ENCODE data around the gene AHR. TPM values are rescaled to one million over a fixed set of nuclear protein-coding genes. Genes with fewer than 3 reads are reported as not detected.
"Not testable (repeated sequence)": the region's sequence is repeated elsewhere in the genome, so short reads cannot be mapped to it uniquely, and the experiment has no call there.

The AHR gene
- total RNA-seq, 1 donor from 2014 or later: 73.9 TPM

DNA sequence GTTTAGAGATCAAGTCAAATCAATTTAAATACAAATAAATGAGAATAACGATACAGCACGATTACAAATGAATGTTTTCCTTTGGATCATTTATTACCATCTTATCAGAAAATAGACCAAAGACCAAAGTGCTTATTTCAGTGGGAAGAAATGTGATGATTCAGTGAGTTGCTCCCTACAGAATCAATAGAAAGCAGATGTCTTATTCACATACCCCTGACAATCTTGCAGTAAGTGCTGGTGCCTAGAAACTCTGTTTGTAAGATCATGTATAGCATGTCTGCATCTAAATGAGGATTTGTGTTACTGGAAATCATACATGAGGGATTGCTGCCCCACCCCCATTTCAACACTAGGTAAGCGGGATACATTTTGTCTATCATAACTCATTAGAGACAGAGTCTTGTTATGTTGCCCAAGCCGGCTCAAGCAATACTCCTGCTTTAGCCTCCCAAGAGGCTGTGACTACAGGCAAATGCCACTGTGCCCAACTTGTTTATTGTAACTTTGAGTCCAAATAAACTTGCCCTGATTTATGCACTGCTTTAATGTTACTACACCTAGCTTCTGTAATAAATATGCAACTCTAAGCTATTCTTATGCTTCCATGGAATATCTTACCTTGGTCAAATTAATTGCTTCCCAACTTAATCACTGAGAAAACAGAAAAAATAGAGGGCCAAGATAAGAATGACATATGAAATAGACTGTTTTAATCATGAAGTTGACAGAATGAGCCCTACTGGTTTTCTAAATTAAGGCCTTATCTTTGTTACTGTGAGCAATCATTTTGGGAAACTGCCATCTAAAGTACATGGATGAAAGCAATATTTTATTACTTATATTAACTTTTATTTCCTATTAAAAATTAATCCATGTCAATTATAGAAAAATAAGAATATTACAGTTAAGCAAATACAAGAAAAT is 82.5 kb downstream of the AHR start:
- no peak overlapping the region for H3K27ac Mint-ChIP-seq (ENCODE audit: unreplicated experiment)
- TF ChIP-seq, protein P1, sequence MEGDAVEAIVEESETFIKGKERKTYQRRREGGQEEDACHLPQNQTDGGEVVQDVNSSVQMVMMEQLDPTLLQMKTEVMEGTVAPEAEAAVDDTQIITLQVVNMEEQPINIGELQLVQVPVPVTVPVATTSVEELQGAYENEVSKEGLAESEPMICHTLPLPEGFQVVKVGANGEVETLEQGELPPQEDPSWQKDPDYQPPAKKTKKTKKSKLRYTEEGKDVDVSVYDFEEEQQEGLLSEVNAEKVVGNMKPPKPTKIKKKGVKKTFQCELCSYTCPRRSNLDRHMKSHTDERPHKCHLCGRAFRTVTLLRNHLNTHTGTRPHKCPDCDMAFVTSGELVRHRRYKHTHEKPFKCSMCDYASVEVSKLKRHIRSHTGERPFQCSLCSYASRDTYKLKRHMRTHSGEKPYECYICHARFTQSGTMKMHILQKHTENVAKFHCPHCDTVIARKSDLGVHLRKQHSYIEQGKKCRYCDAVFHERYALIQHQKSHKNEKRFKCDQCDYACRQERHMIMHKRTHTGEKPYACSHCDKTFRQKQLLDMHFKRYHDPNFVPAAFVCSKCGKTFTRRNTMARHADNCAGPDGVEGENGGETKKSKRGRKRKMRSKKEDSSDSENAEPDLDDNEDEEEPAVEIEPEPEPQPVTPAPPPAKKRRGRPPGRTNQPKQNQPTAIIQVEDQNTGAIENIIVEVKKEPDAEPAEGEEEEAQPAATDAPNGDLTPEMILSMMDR (IDR thresholded peaks at IDR 0.05; ENCODE audit: unreplicated experiment): no peak
- no peaks in the 10 kb centered on the region for H3K36me3 Mint-ChIP-seq (ENCODE audit: low read depth, unreplicated experiment)
- H3K9me3 Mint-ChIP-seq (ENCODE audit: unreplicated experiment): no peaks in the 10 kb centered on the region
- H3K4me3 Mint-ChIP-seq (ENCODE audit: unreplicated experiment): no peak overlapping the region
- H3K4me1 Mint-ChIP-seq (ENCODE audit: unreplicated experiment): no peaks in the 10 kb centered on the region
- no peaks in the 10 kb centered on the region for H3K27me3 Mint-ChIP-seq (ENCODE audit: unreplicated experiment)
- no peak for DNase-seq (ENCODE audit: low spot score)

DNA sequence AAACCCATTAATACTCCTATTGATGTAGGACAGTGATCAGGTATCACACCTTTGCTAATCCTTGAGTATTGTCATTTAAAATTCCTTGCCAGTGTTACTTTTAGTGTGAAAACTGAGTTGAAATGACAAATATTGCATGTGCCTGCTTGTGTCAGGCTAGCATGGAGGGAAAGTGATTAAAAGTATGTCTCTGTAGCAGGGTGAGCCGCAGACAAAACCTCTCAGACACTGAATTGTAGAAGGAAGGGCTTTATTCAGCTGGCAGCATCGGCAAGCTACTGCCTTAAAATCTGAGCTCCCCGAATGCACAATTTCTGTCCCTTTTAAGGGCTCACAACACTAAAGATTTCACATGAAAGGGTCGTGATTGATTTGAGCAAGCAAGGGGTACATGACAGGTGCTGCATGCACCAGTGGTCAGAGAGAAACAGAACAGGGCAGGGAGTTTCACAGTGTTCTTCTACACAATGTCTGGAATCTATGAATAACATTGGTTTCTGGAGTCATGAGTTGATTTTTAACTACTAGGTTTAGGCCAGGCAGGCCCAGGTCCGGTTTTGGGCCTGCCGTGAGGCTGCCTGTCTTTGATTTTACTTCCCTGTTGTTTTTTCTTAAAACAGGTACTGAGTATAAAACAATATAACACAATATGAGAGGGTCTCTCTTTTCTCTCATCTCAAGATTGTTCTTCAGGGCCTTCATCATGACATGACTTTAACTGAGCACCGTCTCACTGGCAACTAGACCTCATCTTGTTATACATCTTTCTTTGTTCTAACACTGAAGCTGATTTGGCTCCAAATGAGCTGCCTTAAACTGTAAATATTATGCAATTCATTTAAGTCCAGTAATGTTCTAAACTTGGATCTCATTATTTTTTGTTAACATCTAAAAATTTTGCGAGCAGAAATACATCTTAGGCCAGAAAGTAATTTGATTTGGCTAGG is 84.2 kb downstream of the AHR start:
- H3K4me3 Mint-ChIP-seq (ENCODE audit: unreplicated experiment); H3K9me3 Mint-ChIP-seq (ENCODE audit: unreplicated experiment); H3K27ac Mint-ChIP-seq (ENCODE audit: unreplicated experiment); H3K27me3 Mint-ChIP-seq (ENCODE audit: unreplicated experiment); H3K4me1 Mint-ChIP-seq (ENCODE audit: unreplicated experiment); H3K36me3 Mint-ChIP-seq (ENCODE audit: low read depth, unreplicated experiment); DNase-seq (ENCODE audit: low spot score): not testable (repeated sequence)

DNA sequence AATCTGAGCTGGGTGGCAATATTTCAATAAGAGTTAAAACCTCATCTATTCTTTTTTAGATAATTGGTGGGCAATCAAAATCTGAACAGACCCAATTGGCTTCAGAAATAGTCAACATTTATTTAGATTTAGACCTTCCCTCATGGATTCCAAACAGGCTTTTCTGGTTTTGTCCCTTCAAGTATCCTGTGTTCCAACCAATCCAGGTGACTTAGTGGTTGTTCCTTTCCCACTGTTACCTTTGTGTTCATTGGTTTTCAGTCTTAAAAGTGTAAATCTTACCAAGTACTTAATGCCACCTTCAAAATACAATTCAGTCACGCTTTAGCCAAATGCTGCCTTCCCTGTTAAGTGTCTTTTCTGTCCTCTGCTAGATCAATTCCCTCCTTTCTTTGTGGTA is 85.9 kb downstream of the AHR start:
- no peaks in the 10 kb centered on the region for H3K27me3 Mint-ChIP-seq (ENCODE audit: unreplicated experiment)
- H3K4me3 Mint-ChIP-seq (ENCODE audit: unreplicated experiment): no peak overlapping the region
- H3K4me1 Mint-ChIP-seq (ENCODE audit: unreplicated experiment): no peaks in the 10 kb centered on the region
- H3K36me3 Mint-ChIP-seq (ENCODE audit: low read depth, unreplicated experiment): no peaks in the 10 kb centered on the region
- TF ChIP-seq, protein P1 (IDR thresholded peaks at IDR 0.05; ENCODE audit: unreplicated experiment): no peak
- H3K27ac Mint-ChIP-seq (ENCODE audit: unreplicated experiment): no peak overlapping the region
- no peak for DNase-seq (ENCODE audit: low spot score)
- no peaks in the 10 kb centered on the region for H3K9me3 Mint-ChIP-seq (ENCODE audit: unreplicated experiment)

DNA sequence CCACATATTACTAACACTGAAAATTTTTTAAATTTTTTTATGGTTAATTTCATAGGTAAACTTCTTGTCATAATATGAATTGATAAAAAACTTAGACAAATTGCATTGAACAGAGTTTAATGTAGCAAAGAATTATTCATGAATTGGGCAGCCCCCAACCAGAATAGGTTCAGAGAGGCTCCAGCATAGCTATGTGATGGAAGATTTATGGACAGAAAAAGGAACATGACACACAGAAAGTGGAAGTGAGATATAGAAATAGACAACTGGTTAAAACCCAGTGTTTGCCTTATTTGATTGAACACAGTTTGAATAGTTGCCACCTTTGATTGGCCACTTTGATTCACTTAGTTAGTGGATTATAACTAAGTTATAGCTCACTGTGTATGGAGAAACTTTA is 87.2 kb downstream of the AHR start:
- TF ChIP-seq, protein P1 (IDR thresholded peaks at IDR 0.05; ENCODE audit: unreplicated experiment): no peak
- Mint-ChIP-seq H3K27me3 (ENCODE audit: unreplicated experiment) (no peaks in the 10 kb centered on the region), H3K36me3 (ENCODE audit: low read depth, unreplicated experiment) (no peaks in the 10 kb centered on the region), H3K4me3 (ENCODE audit: unreplicated experiment) (no peak overlapping the region), H3K4me1 (ENCODE audit: unreplicated experiment) (no peaks in the 10 kb centered on the region), H3K27ac (ENCODE audit: unreplicated experiment) (no peak overlapping the region), H3K9me3 (ENCODE audit: unreplicated experiment) (no peaks in the 10 kb centered on the region)
- DNase-seq (ENCODE audit: low spot score): no peak

DNA sequence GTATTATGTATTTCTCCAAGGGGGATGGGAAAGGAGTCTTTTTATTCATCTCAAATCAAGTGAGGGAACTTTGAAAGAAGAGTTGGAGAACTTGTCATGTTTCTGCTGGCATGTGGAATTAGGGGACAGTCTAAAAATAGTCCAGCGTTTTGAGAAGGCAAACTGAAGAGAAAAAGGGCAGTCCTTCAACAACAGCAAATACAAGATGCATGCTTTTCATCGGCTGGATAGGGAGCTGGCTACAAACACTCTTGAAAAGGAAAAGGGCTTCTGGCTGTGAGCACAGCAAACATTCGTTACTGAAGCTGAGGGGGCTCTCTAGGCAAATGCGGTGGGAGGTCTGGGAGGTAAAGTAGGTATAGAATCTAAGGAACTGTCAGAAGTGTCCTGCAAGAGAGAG is 91.9 kb downstream of the AHR start:
- Mint-ChIP-seq H3K4me3 (ENCODE audit: unreplicated experiment) (no peak overlapping the region), H3K9me3 (ENCODE audit: unreplicated experiment) (peaks cover 8% of the 10 kb centered on the region), H3K27ac (ENCODE audit: unreplicated experiment) (no peak overlapping the region)

More for the DNA sequence above, 91.9 kb downstream of the AHR start:
- Mint-ChIP-seq H3K4me1 (ENCODE audit: unreplicated experiment) (no peaks in the 10 kb centered on the region), H3K27me3 (ENCODE audit: unreplicated experiment) (no peaks in the 10 kb centered on the region), H3K36me3 (ENCODE audit: low read depth, unreplicated experiment) (peaks cover 11% of the 10 kb centered on the region)
- no peak for DNase-seq (ENCODE audit: low spot score)
- TF ChIP-seq, protein P1 (IDR thresholded peaks at IDR 0.05; ENCODE audit: unreplicated experiment): no peak

All from endothelial cell (in vitro differentiated cells).